ENCODE data around the gene TPK1. TPM values are rescaled to one million over a fixed set of nuclear protein-coding genes. Genes with fewer than 3 reads are reported as not detected.

TPK1 gene
- total RNA-seq, 2 donors from 2014 or later = 4.5 to 5.1 TPM

- no peak for DNase-seq (ENCODE audit: low spot score)
- Histone ChIP-seq H3K4me3 (no peak overlapping the region), H3K4me1 (replicated peaks) (no peaks in the 10 kb centered on the region), H3K36me3 (no peaks in the 10 kb centered on the region), H3K27me3 (replicated peaks; ENCODE audit: insufficient read depth) (no peaks in the 10 kb centered on the region), H3K27ac (no peak overlapping the region), H3K9me3 (no peaks in the 10 kb centered on the region)
- 96% methylated on average over 2 of the region's 2 CpGs for WGBS
- TF ChIP-seq CTCF (IDR thresholded peaks at IDR 0.05) (no peak), POLR2A (IDR thresholded peaks at IDR 0.05) (no peak), POLR2AphosphoS5 (IDR thresholded peaks at IDR 0.05) (no peak)
- intact Hi-C loops (cut with DNase I) = no loop called here
These were observed 351.4 kb downstream of the TPK1 start for GRCh38 chr7:144484445-144484844.

GRCh38 chr7:144483189-144483588, 352.7 kb downstream of the TPK1 start:
- intact Hi-C loops (cut with DNase I) = no loop called here
- no peak for DNase-seq (ENCODE audit: low spot score)
- Histone ChIP-seq H3K4me1 (replicated peaks) (no peaks in the 10 kb centered on the region), H3K27ac (no peak overlapping the region), H3K4me3 (no peak overlapping the region), H3K27me3 (replicated peaks; ENCODE audit: insufficient read depth) (no peaks in the 10 kb centered on the region), H3K9me3 (no peaks in the 10 kb centered on the region), H3K36me3 (no peaks in the 10 kb centered on the region)
- 46% methylated on average over 1 of the region's 1 CpG for WGBS
- no peak for TF ChIP-seq CTCF (IDR thresholded peaks at IDR 0.05)
- no peak for TF ChIP-seq POLR2AphosphoS5 (IDR thresholded peaks at IDR 0.05)
- no peak for TF ChIP-seq POLR2A (IDR thresholded peaks at IDR 0.05)

- no peak for TF ChIP-seq POLR2A (IDR thresholded peaks at IDR 0.05)
- TF ChIP-seq CTCF (IDR thresholded peaks at IDR 0.05) = no peak
- no peak for TF ChIP-seq POLR2AphosphoS5 (IDR thresholded peaks at IDR 0.05)
- H3K36me3 ChIP-seq = no peaks in the 10 kb centered on the region
- H3K4me3 ChIP-seq = no peak overlapping the region
- intact Hi-C loops (cut with DNase I) = no loop called here
- DNase-seq (ENCODE audit: low spot score) = no peak
- no peak overlapping the region for H3K27ac ChIP-seq
- no peaks in the 10 kb centered on the region for H3K27me3 ChIP-seq (replicated peaks; ENCODE audit: insufficient read depth)
- no peaks in the 10 kb centered on the region for H3K9me3 ChIP-seq
- WGBS = 41% methylated on average over 3 of the region's 3 CpGs
- no peaks in the 10 kb centered on the region for H3K4me1 ChIP-seq (replicated peaks)
These were observed 354.0 kb downstream of the TPK1 start for GRCh38 chr7:144481833-144482232.

GRCh38 chr7:144477348-144477747, 358.5 kb downstream of the TPK1 start:
- DNase-seq (ENCODE audit: low spot score) = no peak
- Histone ChIP-seq H3K36me3 (no peaks in the 10 kb centered on the region), H3K4me3 (no peak overlapping the region), H3K4me1 (replicated peaks) (no peaks in the 10 kb centered on the region), H3K27ac (no peak overlapping the region), H3K9me3 (no peaks in the 10 kb centered on the region), H3K27me3 (replicated peaks; ENCODE audit: insufficient read depth) (no peaks in the 10 kb centered on the region)
- TF ChIP-seq POLR2A (IDR thresholded peaks at IDR 0.05) = no peak
- intact Hi-C loops (cut with DNase I) = no loop called here
- WGBS = 41% methylated on average over 1 of the region's 1 CpG

GRCh38 chr7:144474800-144475615, 360.8 kb downstream of the TPK1 start:
- H3K36me3 ChIP-seq = no peaks in the 10 kb centered on the region
- WGBS = 88% methylated on average over 2 of the region's 2 CpGs
- no peak for TF ChIP-seq CTCF (IDR thresholded peaks at IDR 0.05)
- no peak for TF ChIP-seq POLR2AphosphoS5 (IDR thresholded peaks at IDR 0.05)
- no peaks in the 10 kb centered on the region for H3K4me1 ChIP-seq (replicated peaks)
- no peak overlapping the region for H3K4me3 ChIP-seq
- H3K27me3 ChIP-seq (replicated peaks; ENCODE audit: insufficient read depth) = no peaks in the 10 kb centered on the region
- H3K9me3 ChIP-seq = no peaks in the 10 kb centered on the region
- intact Hi-C loops (cut with DNase I) = no loop called here
- no peak overlapping the region for H3K27ac ChIP-seq
- no peak for DNase-seq (ENCODE audit: low spot score)
